Suprapubic skin (tissue), 4 donors: ENCODE data around the gene AHDC1. TPM values are rescaled to one million over a fixed set of nuclear protein-coding genes. Genes with fewer than 3 reads are reported as not detected.

Experiments used
- DNase-seq, 2 donors: peaks; one replicate each; pipeline ENCODE4 v3.0.0-alpha.2; 2019; ENCODE audit warnings: low spot score in 2 of 2
- H3K27ac ChIP-seq: fragments of 200-600 bp; sonication (generic); one replicate; pipeline ENCODE4 v1.5.1; 2019
- H3K27me3 ChIP-seq: fragments of 200-600 bp; sonication (generic); one replicate; pipeline ENCODE4 v1.5.1; 2019
- H3K36me3 ChIP-seq: fragments of 200-600 bp; sonication (generic); one replicate; pipeline ENCODE4 v1.5.1; 2019
- H3K4me1 ChIP-seq: fragments of 200-600 bp; sonication (generic); one replicate; pipeline ENCODE4 v1.5.1; 2019
- H3K4me3 ChIP-seq: fragments of 200-600 bp; sonication (generic); one replicate; pipeline ENCODE4 v1.5.1; 2019; ENCODE audit warnings: mild to moderate bottlenecking
- H3K9me3 ChIP-seq: fragments of 200-600 bp; sonication (generic); one replicate; pipeline ENCODE4 v1.5.1; 2019
- EP300 ChIP-seq: sonication (generic); formaldehyde crosslinking; IDR thresholded peaks from one replicate; pipeline ENCODE4 v1.6.1; 2017; ENCODE audit warnings: antibody characterized with exemption
- POLR2A ChIP-seq, 2 donors: fragments of 450-650 bp; IDR thresholded peaks; one replicate each; pipeline ENCODE4 v1.6.1; 2017; ENCODE audit warnings: antibody characterized with exemption in 2 of 2, mild to moderate bottlenecking in 2 of 2, moderate library complexity in 2 of 2
- POLR2AphosphoS5 ChIP-seq, 3 donors: sonication (generic); formaldehyde crosslinking; IDR thresholded peaks; one replicate each; pipeline ENCODE4 v1.6.1; 2017; ENCODE audit warnings: antibody characterized with exemption in 3 of 3
- WGBS: methylation state at CpG from one replicate; pipeline ENCODE4 v1.1.5; 2018; 5-methylcytosine and 5-hydroxymethylcytosine counted together
- total RNA-seq, 4 donors: library from RNA; depleted of rRNA; stranded (reverse); fragments of >200 nt; gene quantifications; one replicate each; pipeline ENCODE4 v1.1.0, GENCODE V29; 2016
- TF ChIP-seq, protein P1 (sequence below), 2 donors: fragments of 200-600 bp in 1 of 2; fragments of 450-650 bp in 1 of 2; sonication (generic) in 1 of 2; IDR thresholded peaks; one replicate each; pipeline ENCODE4 v1.5.1; 2016 to 2019; ENCODE audit warnings: antibody characterized with exemption in 2 of 2, mild to moderate bottlenecking in 1 of 2, moderate library complexity in 1 of 2

The AHDC1 gene
- total RNA-seq, 4 donors from 2014 or later, result 46.7 to 103 (median 60.1) TPM

DNA sequence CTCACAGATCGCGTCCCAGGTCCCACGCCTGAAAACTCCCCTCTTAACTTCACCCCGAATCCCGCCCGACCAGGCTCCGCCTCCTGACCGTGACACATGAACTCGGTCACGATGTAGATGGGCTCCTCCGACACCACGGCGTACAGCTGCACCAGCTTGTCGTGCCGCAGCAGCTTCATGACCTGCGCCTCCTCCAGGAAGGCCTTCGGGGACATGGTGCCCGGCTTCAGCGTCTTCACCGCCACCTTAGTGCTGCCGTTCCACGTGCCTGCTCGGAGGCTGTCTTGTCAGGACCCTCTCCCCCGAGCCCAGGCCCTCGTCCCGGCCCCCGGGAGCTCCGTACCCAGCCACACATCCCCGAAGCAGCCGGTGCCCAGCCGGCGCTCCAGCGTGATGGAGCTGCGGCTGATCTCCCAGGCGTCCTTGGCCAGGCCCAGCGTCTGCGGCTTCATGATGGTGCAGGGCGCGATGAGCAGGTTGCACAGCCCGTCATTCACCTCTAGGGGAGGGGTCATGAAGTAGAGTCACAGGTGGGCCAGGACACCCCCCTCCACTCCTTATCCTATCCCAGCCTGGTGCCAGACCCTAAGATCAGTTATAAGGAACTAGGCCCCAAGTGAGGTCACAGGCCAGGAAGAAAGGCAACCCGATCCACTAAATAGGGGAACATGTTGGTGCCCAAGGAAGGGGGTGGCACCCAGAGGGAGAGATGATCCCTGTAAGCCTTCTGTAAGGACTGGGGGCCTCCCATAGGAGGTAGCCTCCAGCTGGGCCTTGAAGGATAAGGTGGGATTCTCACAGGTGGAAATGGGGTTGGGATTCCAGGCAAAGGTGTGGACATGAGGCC is 11.6 kb upstream of the AHDC1 start:
- Histone ChIP-seq H3K9me3 (no peaks in the 10 kb centered on the region), H3K4me1 (no peaks in the 10 kb centered on the region), H3K27me3 (no peaks in the 10 kb centered on the region), H3K4me3 (no peak overlapping the region), H3K36me3 (no peaks in the 10 kb centered on the region), H3K27ac (no peak overlapping the region)
- peak in 1 of 2 donors; percentile 66 for DNase-seq
- 72% methylated on average over 19 of the region's 41 CpGs for WGBS
- TF ChIP-seq POLR2A (IDR thresholded peaks at IDR 0.05) (no peak), EP300 (no peak), POLR2AphosphoS5 (IDR thresholded peaks at IDR 0.05) (no peak)
- TF ChIP-seq, protein P1, sequence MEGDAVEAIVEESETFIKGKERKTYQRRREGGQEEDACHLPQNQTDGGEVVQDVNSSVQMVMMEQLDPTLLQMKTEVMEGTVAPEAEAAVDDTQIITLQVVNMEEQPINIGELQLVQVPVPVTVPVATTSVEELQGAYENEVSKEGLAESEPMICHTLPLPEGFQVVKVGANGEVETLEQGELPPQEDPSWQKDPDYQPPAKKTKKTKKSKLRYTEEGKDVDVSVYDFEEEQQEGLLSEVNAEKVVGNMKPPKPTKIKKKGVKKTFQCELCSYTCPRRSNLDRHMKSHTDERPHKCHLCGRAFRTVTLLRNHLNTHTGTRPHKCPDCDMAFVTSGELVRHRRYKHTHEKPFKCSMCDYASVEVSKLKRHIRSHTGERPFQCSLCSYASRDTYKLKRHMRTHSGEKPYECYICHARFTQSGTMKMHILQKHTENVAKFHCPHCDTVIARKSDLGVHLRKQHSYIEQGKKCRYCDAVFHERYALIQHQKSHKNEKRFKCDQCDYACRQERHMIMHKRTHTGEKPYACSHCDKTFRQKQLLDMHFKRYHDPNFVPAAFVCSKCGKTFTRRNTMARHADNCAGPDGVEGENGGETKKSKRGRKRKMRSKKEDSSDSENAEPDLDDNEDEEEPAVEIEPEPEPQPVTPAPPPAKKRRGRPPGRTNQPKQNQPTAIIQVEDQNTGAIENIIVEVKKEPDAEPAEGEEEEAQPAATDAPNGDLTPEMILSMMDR (IDR thresholded peaks at IDR 0.05), result no peak

GRCh38 chr1:27614625-27615344 is 10.8 kb upstream of the AHDC1 start:
- TF ChIP-seq, protein P1 (IDR thresholded peaks at IDR 0.05), result no peak
- no peak for TF ChIP-seq EP300
- no peak for TF ChIP-seq POLR2A (IDR thresholded peaks at IDR 0.05)
- Histone ChIP-seq H3K4me3 (no peak overlapping the region), H3K4me1 (no peaks in the 10 kb centered on the region), H3K27ac (no peak overlapping the region), H3K27me3 (no peaks in the 10 kb centered on the region), H3K36me3 (no peaks in the 10 kb centered on the region), H3K9me3 (no peaks in the 10 kb centered on the region)
- peak in 1 of 2 donors; percentile 59 for DNase-seq
- 46% methylated on average over 24 of the region's 26 CpGs for WGBS

DNA sequence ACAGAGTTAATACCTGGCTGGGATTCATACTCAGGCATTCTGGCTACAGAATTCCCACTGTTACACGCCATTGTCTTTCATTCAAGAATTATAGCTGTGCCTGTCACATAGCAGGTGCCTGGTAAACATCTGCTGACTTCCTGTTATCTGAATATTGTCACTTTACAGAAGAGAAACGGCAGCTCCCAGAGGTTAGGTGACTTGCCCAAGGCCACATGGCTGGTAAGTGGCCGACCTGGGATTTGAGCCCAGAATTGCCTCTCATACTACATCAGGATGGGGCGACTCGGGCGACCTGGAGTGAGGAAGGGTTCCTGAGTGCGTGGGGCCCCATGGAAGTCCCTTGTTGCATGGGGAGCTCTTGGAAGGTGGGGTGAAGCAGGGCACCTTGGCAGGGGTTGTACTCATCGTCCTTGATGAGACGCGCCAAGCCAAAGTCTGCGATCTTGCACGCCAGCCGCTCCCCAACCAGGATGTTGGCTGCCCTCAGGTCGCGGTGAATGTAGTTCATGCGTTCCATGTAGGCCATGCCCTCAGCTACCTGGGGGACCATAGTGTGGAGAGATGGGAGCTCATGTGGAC is 10.2 kb upstream of the AHDC1 start:
- H3K4me3 ChIP-seq, result no peak overlapping the region
- TF ChIP-seq POLR2A (IDR thresholded peaks at IDR 0.05) (no peak), POLR2AphosphoS5 (IDR thresholded peaks at IDR 0.05) (no peak), EP300 (no peak)
- TF ChIP-seq, protein P1 (IDR thresholded peaks at IDR 0.05), result no peak
- H3K9me3 ChIP-seq, result no peaks in the 10 kb centered on the region
- no peaks in the 10 kb centered on the region for H3K36me3 ChIP-seq
- H3K4me1 ChIP-seq, result no peaks in the 10 kb centered on the region
- DNase-seq, result no peak
- H3K27me3 ChIP-seq, result no peaks in the 10 kb centered on the region
- no peak overlapping the region for H3K27ac ChIP-seq
- 62% methylated on average over 15 of the region's 16 CpGs for WGBS

GRCh38 chr1:27612718-27613117 is 8.8 kb upstream of the AHDC1 start:
- Histone ChIP-seq H3K9me3 (no peaks in the 10 kb centered on the region), H3K4me3 (no peak overlapping the region), H3K4me1 (no peaks in the 10 kb centered on the region), H3K36me3 (no peaks in the 10 kb centered on the region), H3K27ac (no peak overlapping the region), H3K27me3 (no peaks in the 10 kb centered on the region)
- 94% methylated on average over 10 of the region's 12 CpGs for WGBS
- DNase-seq, result peak in 1 of 2 donors; percentile 56
- TF ChIP-seq EP300 (no peak), POLR2A (IDR thresholded peaks at IDR 0.05) (no peak), POLR2AphosphoS5 (IDR thresholded peaks at IDR 0.05) (no peak)
- TF ChIP-seq, protein P1 (IDR thresholded peaks at IDR 0.05), result no peak

DNA sequence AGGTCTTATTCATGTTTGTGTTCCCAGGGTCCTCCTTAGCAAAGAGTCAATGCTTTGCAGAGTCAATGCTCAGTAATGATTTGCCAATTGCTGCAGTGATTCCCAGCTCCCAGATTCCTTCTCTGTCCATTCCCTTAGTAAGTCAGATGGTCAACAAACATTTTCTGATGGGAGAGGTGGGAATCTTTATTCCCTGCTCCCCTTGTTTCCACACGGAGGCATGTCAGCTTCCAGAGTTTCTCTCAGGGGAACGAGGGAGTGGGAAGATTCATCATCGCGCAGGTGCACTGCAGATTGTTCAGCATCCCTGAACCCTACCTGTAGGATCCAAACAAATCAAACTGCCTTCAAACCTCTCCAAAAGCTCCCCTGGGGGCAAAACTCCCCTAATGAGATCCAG is 7.5 kb upstream of the AHDC1 start:
- no peaks in the 10 kb centered on the region for H3K27me3 ChIP-seq
- H3K27ac ChIP-seq, result no peak overlapping the region
- DNase-seq, result no peak
- H3K4me1 ChIP-seq, result peaks cover 7% of the 10 kb centered on the region
- H3K4me3 ChIP-seq, result no peak overlapping the region
- 69% methylated on average over 4 of the region's 4 CpGs for WGBS
- no peaks in the 10 kb centered on the region for H3K36me3 ChIP-seq
- no peak for TF ChIP-seq EP300
- no peaks in the 10 kb centered on the region for H3K9me3 ChIP-seq
